HG03025 (cell line): ENCODE data around the gene FSCN2.

Source experiments
- ATAC-seq: cut with Tn5 transposase; IDR thresholded peaks from one replicate; pipeline ENCODE4 v1.9.1; 2021; ENCODE audit warnings: mild to moderate bottlenecking, moderate library complexity; ENCODE audit not compliant: unreplicated experiment, low FRiP score

Gene FSCN2

DNA sequence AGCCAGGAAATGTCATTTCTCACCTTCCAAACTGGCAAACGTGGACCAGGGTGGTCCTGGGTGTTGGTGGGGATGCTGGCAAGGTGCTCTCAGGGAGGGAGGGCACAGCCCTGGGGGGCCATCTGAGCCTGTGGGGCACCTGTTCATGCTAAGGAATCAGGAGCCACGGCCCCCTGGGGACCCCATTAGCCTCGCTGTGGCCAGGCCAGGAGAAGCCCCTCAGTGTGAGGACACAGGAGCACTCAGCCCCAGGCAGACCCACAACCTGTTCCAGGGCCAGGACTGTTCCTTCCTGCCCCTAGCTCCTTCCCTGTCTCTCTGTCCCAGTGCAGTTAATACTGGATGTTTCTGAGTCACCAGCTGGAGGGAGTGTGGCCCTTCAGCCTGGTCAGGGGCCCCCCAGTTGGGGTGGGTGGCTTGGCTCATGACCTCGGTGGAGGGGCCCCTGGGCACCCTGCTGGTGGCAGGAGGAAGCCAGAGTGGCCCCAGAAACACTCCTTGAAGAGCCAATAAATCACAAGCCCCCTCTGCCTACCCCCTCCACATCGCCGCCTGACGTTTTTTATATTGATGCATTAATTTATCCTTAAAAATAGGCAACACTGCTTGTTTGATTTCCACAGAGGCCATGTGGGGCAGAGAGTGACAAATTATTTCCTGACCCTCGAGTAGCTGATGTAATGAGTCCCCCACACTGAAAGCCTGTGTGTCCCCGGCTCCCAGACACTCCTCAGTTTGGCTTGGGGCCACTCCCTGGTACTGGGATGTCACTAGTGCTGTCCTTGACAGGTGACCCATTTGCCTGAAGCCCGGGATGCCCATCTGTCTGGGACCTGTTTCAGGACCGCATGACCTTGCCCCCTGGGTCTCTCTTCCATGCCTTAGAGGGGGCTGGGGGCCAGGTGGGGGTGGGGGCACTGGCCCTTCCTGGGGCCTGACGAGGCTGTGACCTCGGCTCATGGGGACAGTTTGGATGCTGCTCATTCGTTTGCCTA, 37.9 kb upstream of the FSCN2 start:
- ATAC-seq, result no peak

DNA sequence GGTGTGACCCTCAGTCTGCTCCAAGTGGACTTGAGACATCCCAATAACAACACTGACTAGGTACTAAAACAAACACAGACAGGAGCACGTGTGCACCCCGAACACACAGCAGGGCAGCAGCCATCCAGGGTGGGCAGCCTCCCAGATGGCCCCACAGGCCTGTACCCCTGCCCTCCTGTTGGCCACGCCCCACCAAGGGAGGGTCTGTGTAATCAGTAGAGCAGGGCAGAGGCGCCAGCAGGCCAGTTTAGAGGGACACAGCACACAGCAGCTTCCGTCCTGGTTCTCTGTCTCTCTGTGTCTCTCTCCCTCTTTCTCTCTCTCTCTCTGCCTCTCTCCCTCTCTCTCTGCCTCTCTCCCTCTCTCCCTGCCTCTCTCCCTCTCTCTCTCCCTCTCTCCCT, 37.0 kb upstream of the FSCN2 start:
- ATAC-seq, result no peak

GRCh38 chr17:81491761-81492160, 36.4 kb upstream of the FSCN2 start:
- no peak for ATAC-seq

GRCh38 chr17:81492202-81492601, 36.0 kb upstream of the FSCN2 start:
- no peak for ATAC-seq

- ATAC-seq, result no peak
Observed at GRCh38 chr17:81492706-81493105, 35.5 kb upstream of the FSCN2 start.

DNA sequence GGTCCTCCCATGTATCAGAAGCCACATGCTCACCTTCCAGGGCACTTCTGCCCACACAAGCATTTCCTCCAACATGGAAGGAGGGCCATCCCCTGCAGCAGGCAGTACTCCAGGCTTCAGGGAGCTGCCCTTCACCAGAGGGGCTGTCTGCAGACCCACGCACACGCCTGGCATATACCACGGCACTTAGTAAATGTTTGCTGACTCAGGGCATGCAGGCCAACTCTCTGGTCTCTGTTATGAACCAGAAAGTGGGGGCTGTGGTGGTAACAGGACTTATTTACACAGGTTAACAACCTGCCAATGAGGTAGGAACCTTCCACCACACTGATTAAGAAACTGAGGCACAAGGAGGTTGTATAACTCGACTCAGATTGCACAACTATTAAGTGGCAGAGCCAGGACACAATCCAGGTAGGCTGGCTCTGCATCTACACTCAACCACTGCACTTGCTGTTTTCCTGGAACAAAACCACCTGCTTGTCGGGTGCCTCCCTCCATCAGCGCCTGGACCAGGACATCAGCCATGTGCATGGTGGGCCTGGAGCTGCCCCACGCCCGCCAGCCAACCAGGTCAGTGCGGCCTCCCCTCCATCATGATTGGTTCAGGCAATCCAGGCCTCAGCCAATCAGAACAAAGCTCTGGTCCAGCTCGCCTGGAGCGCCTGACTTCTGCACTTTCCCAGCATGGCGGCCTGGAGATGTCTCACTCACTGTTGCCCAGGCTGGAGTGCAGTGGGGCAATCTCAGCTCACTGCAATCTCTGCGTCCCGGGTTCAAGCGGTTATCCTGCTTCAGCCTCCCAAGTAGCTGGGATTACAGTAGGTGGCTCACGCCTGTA, 34.8 kb upstream of the FSCN2 start:
- ATAC-seq, result no peak

DNA sequence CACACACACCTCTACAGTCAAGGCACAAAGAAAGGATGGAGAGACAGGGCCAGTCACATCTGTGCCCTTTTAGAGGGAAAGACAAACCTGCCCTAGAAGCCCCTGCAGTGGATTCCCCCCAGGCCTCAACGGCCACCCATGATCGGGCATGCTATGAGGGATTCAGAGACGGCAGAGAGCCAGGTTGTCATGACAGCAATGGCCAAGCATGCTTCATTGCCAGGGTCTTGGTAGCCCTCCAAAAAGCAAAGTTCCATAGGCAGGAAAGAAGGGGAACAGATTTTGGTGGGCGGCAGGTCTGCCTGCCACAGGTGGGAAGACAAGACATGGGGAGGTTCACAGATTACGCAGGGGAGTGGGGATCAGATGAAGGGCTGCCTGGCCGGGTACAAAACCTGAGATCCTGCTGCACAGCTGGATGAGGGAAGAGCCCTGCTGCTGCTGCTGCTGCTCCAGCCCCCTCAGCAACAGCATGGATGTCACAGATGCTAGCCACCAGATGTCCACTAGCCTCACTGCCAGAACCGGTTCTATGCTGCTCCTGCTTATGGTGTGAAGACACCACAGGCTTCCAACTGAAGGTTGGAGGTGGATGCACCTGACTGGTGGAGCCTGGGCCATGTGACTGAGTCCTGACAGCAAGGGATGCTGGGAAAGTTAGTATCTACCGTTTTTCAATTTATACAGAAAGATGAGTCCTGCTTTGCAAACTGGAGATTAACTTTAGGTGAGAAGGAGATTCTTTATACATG, 33.4 kb upstream of the FSCN2 start:
- ATAC-seq, result no peak

- ATAC-seq, result no peak
Observed at GRCh38 chr17:81498953-81499600, 29.1 kb upstream of the FSCN2 start.

DNA sequence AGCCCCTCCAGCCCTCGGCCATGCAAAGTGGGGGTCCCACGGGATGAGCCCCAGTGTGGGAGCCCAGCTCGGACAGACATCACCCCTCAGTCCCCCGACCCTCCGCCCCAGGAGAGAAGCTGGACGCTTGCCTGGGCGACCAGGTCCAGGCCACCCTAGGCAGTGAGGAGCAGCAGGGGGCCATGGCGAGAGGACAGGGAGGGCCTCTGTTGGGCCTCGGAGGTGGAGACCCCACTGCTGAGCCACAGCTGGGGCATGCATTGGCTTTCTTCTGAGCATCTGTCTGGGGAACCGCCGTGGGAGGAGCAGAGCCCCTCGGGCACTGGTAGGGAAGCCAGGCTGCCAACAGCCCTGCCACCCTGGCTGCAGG, 28.6 kb upstream of the FSCN2 start:
- ATAC-seq, result no peak

GRCh38 chr17:81500047-81500446, 28.1 kb upstream of the FSCN2 start:
- ATAC-seq, result no peak

DNA sequence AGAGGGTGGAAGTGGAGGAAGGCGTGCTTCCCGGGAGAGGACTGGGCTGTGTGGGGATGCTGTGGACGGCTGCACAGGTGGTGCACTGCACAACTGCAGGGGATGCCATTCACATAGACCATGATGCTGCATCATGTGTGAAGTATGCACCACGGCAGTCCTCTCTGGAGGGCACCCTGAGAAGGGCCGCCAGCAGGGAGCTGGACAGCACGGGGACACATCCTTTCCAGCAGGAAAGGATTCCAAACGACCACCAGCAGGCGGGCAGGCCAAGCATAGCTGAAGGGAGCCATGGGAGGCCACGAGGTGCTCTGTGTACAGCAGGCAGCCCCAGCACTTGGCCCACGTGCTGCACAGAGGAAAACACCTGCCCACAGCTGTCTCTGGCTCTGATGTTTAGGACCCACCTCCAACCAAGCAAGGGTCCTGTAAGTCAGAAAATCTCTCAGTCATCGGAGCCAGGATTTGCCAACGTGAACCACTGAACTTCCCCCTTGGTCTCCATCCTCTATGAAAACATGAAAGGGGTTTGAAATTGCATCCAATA, 25.6 kb upstream of the FSCN2 start:
- no peak for ATAC-seq

DNA sequence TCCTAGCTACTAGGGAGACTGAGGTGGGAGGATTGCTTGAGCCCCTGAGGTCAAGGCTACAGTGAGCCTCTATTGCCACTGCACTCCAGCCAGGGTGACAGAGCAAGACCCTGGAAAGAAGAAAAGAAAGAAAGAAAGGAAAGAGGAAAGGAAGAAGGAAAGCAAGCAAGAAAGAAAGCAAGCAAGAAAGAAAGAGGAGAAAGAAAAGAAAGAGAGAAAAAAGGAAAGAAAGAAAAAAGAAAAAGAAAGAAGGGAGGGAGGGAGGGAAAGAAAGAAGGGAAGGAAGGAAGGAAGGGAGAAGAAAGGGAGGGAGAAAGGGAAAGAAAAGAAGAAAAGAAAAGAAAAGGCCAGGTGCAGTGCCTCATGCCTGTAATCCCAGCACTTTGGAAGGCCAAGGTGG, 24.6 kb upstream of the FSCN2 start:
- ATAC-seq, result no peak

DNA sequence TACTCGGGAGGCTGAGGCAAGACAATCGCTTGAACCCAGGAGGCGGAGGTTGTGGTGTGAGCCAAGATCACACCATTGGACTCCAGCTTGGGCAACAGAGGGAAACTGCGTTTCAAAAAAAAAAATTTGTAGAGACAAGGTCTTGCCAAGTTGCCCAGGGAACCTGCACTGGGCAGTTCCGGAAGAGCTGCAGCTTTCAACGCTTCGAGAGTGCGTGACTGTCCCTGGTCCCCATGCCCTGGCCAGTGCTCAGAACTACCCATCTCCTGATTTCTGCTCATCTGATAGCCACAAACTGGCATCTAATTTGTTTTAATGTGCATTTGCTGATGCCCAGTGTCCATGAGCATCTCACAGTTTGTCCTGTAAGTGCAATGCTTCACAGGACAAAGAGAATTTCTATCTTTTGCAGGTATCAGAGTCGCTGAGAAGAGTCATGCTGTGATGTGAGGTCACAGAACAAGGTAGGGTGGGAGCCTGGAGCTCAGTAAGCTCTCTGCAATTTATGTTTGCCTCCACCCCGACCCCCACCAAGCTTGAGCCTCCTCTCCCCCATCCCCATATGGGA, 19.5 kb upstream of the FSCN2 start:
- ATAC-seq, result no peak

- no peak for ATAC-seq
Observed at GRCh38 chr17:81509207-81509971, 18.8 kb upstream of the FSCN2 start.

DNA sequence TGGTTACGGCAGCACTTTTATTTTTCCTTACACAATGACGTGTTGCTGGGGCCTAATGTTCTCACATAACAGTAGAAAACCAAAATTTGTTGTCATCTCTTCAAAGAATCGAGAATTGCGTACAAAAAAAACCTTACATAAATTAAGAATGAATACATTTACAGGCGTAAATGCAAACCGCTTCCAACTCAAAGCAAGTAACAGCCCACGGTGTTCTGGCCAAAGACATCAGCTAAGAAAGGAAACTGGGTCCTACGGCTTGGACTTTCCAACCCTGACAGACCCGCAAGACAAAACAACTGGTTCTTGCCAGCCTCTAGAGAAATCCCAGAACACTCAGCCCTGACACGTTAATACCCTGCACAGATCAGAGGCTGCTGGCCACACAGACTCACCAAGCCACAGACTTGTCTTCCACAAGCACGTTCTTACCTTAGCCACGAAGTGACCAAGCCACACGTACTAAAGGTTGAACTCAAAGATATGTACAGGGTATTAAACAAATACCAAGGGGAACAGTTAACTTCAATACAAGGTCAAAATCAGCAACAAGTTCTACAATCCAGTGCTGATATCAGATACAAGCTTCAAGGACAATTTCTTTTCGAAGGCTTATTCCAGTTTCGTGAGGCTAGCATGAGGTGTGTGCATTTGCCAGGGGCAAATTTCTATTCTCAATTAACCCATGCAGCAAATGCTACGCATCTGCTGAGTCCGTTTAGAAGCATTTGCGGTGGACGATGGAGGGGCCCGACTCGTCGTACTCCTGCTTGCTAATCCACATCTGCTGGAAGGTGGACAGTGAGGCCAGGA, 18.0 kb upstream of the FSCN2 start:
- no peak for ATAC-seq

GRCh38 chr17:81510785-81511553, 17.2 kb upstream of the FSCN2 start:
- ATAC-seq, result no peak

GRCh38 chr17:81511554-81511803, 16.7 kb upstream of the FSCN2 start:
- ATAC-seq, result no peak
